ENCODE results near the gene FHOD3. TPM values are rescaled to one million over a fixed set of nuclear protein-coding genes. Genes with fewer than 3 reads are reported as not detected.

The FHOD3 gene
- total RNA-seq, 2 donors from 2014 or later: 19.8 to 24.9 TPM

GRCh38 chr18:36283448-36283847 is 14.1 kb upstream of the FHOD3 start:
- TF ChIP-seq, protein P1, sequence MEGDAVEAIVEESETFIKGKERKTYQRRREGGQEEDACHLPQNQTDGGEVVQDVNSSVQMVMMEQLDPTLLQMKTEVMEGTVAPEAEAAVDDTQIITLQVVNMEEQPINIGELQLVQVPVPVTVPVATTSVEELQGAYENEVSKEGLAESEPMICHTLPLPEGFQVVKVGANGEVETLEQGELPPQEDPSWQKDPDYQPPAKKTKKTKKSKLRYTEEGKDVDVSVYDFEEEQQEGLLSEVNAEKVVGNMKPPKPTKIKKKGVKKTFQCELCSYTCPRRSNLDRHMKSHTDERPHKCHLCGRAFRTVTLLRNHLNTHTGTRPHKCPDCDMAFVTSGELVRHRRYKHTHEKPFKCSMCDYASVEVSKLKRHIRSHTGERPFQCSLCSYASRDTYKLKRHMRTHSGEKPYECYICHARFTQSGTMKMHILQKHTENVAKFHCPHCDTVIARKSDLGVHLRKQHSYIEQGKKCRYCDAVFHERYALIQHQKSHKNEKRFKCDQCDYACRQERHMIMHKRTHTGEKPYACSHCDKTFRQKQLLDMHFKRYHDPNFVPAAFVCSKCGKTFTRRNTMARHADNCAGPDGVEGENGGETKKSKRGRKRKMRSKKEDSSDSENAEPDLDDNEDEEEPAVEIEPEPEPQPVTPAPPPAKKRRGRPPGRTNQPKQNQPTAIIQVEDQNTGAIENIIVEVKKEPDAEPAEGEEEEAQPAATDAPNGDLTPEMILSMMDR (IDR thresholded peaks at IDR 0.05): no peak
- Histone ChIP-seq H3K27ac (no peak overlapping the region), H3K4me3 (no peak overlapping the region), H3K4me1 (ENCODE audit: control insufficient read depth in 1 of 2, low read depth in 2 of 2) (no peaks in the 10 kb centered on the region), H3K9me3 (no peaks in the 10 kb centered on the region), H3K36me3 (no peaks in the 10 kb centered on the region), H3K27me3 (replicated peaks; ENCODE audit: insufficient read depth) (no peaks in the 10 kb centered on the region)
- DNase-seq (ENCODE audit: low spot score): no peak
- no peak for ATAC-seq (ENCODE audit: insufficient number of reproducible peaks, low FRiP score, low read depth)

- ATAC-seq (ENCODE audit: insufficient number of reproducible peaks, low FRiP score, low read depth) (no peak), DNase-seq (ENCODE audit: low spot score) (no peak)
- no peak overlapping the region for H3K4me3 ChIP-seq
- H3K4me1 ChIP-seq (ENCODE audit: control insufficient read depth in 1 of 2, low read depth in 2 of 2): no peaks in the 10 kb centered on the region
- H3K36me3 ChIP-seq: no peaks in the 10 kb centered on the region
- H3K9me3 ChIP-seq: no peaks in the 10 kb centered on the region
- no peak overlapping the region for H3K27ac ChIP-seq
- TF ChIP-seq, protein P1 (IDR thresholded peaks at IDR 0.05): no peak
- H3K27me3 ChIP-seq (replicated peaks; ENCODE audit: insufficient read depth): no peaks in the 10 kb centered on the region
Observed at GRCh38 chr18:36284268-36284667, 13.2 kb upstream of the FHOD3 start.

DNA sequence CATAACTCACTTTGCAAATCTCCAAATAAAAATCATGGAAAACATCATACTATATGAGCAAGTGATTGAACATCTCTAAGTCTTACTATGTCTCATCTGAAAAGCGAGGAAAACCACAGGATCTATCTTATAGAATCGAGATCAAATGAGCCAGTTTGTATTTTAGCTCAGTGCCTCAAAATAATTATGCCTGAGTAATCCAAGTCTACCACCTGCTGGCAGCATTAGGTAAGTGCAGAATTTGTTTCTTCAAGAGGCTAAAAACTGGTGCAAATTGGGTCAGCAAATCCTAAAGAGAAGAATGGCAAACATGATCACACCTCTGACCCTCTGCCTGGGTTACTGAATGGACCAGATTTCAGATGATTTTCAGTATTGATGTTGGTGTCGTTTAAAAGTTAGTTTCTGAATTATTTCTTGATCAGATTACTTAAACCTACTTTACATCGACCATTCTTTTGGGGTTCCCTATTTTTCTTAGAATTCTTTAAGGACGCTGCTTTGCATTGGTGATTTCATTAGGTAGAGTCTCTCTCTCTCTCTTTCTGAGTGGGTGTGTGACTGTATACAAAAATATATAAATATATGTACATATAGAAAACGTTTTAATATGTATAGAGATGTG is 12.7 kb upstream of the FHOD3 start:
- peak; percentile 59 for ATAC-seq (ENCODE audit: insufficient number of reproducible peaks, low FRiP score, low read depth)
- Histone ChIP-seq H3K9me3 (no peaks in the 10 kb centered on the region), H3K4me3 (no peak overlapping the region), H3K4me1 (ENCODE audit: control insufficient read depth in 1 of 2, low read depth in 2 of 2) (no peaks in the 10 kb centered on the region), H3K27me3 (replicated peaks; ENCODE audit: insufficient read depth) (no peaks in the 10 kb centered on the region), H3K36me3 (no peaks in the 10 kb centered on the region), H3K27ac (no peak overlapping the region)
- DNase-seq (ENCODE audit: low spot score): no peak
- TF ChIP-seq, protein P1 (IDR thresholded peaks at IDR 0.05): peak; percentile 92

DNA sequence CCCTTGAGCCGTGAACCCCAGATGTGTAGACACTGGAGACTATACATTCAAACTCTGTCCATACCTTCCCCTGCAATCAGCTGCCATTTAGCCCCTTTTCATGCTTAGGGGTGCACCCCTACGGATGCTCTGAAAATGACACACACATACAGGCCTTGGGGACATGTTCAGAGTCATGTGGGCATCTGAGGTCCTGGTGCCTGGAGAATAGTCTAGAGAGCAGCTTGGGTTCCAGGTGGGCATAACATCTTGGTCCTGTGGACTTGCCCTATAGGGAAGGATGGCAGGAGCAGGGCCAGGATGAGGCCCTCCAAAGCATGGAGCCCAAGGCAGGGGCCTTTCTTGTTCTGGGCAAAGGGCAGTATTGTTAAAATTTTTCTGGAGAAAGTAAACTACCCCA is 9.9 kb upstream of the FHOD3 start:
- DNase-seq (ENCODE audit: low spot score) (no peak), ATAC-seq (ENCODE audit: insufficient number of reproducible peaks, low FRiP score, low read depth) (no peak)
- Histone ChIP-seq H3K9me3 (no peaks in the 10 kb centered on the region), H3K27me3 (replicated peaks; ENCODE audit: insufficient read depth) (no peaks in the 10 kb centered on the region), H3K27ac (no peak overlapping the region), H3K4me3 (no peak overlapping the region), H3K4me1 (ENCODE audit: control insufficient read depth in 1 of 2, low read depth in 2 of 2) (no peaks in the 10 kb centered on the region), H3K36me3 (no peaks in the 10 kb centered on the region)
- TF ChIP-seq, protein P1 (IDR thresholded peaks at IDR 0.05): no peak

DNA sequence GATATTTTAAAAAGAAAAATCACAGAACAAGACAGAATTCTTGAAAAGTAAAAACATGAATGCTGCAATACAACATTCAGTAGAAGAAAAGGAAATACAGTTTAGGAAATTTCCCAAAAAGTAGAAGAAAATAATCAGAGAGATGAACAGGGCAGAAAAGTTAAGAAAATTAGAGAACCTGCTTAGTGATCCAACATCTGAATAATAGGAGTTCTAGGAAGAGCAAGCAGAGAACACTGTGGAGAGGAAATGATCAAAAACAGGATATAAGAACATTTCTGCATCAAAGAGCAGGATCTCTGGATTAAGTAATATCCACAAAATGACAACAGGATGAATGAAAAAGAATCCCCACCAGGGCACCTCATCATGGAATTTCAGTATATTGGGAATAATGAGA is 8.8 kb upstream of the FHOD3 start:
- no peaks in the 10 kb centered on the region for H3K36me3 ChIP-seq
- H3K27me3 ChIP-seq (replicated peaks; ENCODE audit: insufficient read depth): no peaks in the 10 kb centered on the region
- ATAC-seq (ENCODE audit: insufficient number of reproducible peaks, low FRiP score, low read depth) (no peak), DNase-seq (ENCODE audit: low spot score) (no peak)
- no peaks in the 10 kb centered on the region for H3K4me1 ChIP-seq (ENCODE audit: control insufficient read depth in 1 of 2, low read depth in 2 of 2)
- no peak overlapping the region for H3K4me3 ChIP-seq
- H3K27ac ChIP-seq: no peak overlapping the region
- no peaks in the 10 kb centered on the region for H3K9me3 ChIP-seq
- TF ChIP-seq, protein P1 (IDR thresholded peaks at IDR 0.05): no peak
